ENCODE measurements around the gene BCOR. TPM values are rescaled to one million over a fixed set of nuclear protein-coding genes. Genes with fewer than 3 reads are reported as not detected.

Gene BCOR
- total and polyA plus RNA-seq, 4 experiments from 2014 or later = 1.9 to 48.7 (median 27.0) TPM

DNA sequence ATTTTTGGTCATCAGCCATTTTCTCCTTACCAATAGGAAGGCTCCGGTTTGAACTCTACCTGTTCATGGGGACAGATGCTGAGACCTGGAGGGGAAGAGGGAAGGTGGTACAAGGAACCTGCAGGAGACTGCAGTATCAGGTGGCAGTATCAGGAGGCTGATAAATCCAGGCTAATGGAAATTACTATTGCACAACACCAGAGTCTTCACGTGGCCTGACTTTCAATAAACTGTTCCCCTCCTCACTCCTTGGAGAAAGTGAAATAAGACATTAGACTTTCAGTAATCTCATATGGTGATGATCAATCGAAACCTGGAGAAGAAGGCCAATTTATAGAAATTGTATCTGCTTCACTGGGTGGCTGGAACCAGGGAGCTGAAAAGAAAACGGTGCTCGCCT is 46.2 kb upstream of the BCOR start:
- Histone ChIP-seq H3K36me3 (ENCODE audit: insufficient read depth, low read length) (no peaks in the 10 kb centered on the region), H3K4me1 (ENCODE audit: insufficient read depth, low read length) (peaks cover 5% of the 10 kb centered on the region), H3K27me3 (ENCODE audit: insufficient read depth, low read length) (no peaks in the 10 kb centered on the region), H3K27ac (ENCODE audit: low read depth, low read length) (no peak overlapping the region), H3K9me3 (ENCODE audit: control insufficient read depth in 1 of 2, low read length in 2 of 2) (no peaks in the 10 kb centered on the region), H3K4me3 (ENCODE audit: low read length in 2 of 2) (no peak overlapping the region)
- Mint-ChIP-seq H3K36me3 (no peaks in the 10 kb centered on the region), H3K9me3 (no peaks in the 10 kb centered on the region), H3K4me3 (no peak overlapping the region), H3K27ac (no peak overlapping the region), H3K27me3 (no peaks in the 10 kb centered on the region), H3K4me1 (peaks cover 0 to 17% (median under 1%) of the 10 kb centered on the region in 4 donors)
- CTCF ChIA-PET (ENCODE audit: partially characterized antibody) = no interaction called here
- intact Hi-C loops (cut with micrococcal nuclease) = no loop called here
- POLR2A ChIA-PET (ENCODE audit: partially characterized antibody) = no interaction called here
- DNase-seq = no peak

DNA sequence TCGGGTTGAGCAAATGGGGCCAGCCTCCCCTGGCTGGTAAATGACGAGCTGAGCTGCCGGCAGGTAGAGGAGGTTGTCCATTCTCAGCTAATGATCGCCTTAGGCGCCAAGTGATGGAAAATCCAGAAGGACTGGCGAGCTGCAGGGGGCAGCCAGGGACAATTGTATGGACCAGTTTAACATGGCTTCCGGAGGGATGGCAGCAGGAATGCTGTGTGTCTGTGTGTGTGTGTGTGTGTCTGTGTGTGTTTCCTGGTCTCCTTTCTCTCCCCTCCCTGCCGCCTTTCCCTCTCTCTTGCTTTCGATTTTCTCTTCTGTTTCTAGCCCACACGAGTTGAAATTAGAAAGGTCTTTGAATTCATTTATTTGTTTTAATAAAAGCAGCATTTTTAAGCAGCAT is 45.2 kb upstream of the BCOR start:
- Histone ChIP-seq H3K27ac (ENCODE audit: low read depth, low read length) (no peak overlapping the region), H3K4me1 (ENCODE audit: insufficient read depth, low read length) (peaks cover 5% of the 10 kb centered on the region), H3K27me3 (ENCODE audit: insufficient read depth, low read length) (no peaks in the 10 kb centered on the region), H3K36me3 (ENCODE audit: insufficient read depth, low read length) (no peaks in the 10 kb centered on the region), H3K9me3 (ENCODE audit: control insufficient read depth in 1 of 2, low read length in 2 of 2) (no peaks in the 10 kb centered on the region), H3K4me3 (ENCODE audit: low read length in 2 of 2) (no peak overlapping the region)
- Mint-ChIP-seq H3K4me3 (no peak overlapping the region), H3K4me1 (peaks cover 0 to 7% (median under 1%) of the 10 kb centered on the region in 4 donors), H3K36me3 (no peaks in the 10 kb centered on the region), H3K9me3 (no peaks in the 10 kb centered on the region), H3K27ac (no peak overlapping the region), H3K27me3 (no peaks in the 10 kb centered on the region)
- ChIA-PET POLR2A (ENCODE audit: partially characterized antibody) (interaction anchor here (1.2 kb wide), 1 partner anchor 38 kb away, joined by 3 read pairs; no protein-coding TSS in a partner anchor), CTCF (ENCODE audit: partially characterized antibody) (no interaction called here)
- no peak for DNase-seq
- intact Hi-C loops (cut with micrococcal nuclease) = no loop called here

DNA sequence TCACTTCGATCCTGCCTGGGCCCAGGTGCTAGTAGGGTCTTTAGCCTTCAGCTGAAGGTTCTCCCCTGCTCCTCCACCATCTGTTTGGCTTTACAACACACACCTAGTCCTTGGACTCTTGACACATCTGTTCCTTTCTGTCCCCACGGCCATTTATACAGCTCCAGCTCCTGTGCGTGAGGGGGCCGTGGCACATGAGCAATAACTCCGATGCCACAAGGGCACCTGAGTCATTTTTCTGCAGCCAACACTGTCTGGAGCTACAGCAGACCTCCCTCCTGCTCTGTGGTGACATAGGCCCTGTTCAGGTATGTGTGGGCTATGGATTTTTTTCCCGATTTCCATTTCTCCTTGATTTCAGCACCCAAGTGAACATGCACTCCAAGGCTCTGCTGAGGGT is 44.7 kb upstream of the BCOR start:
- Histone ChIP-seq H3K27ac (ENCODE audit: low read depth, low read length) (no peak overlapping the region), H3K9me3 (ENCODE audit: control insufficient read depth in 1 of 2, low read length in 2 of 2) (no peaks in the 10 kb centered on the region), H3K4me3 (ENCODE audit: low read length in 2 of 2) (no peak overlapping the region), H3K4me1 (ENCODE audit: insufficient read depth, low read length) (peaks cover 5% of the 10 kb centered on the region), H3K27me3 (ENCODE audit: insufficient read depth, low read length) (no peaks in the 10 kb centered on the region), H3K36me3 (ENCODE audit: insufficient read depth, low read length) (no peaks in the 10 kb centered on the region)
- peak overlapping the region in 1 of 7 donors; percentile 22 for H3K27ac Mint-ChIP-seq
- H3K36me3 Mint-ChIP-seq = no peaks in the 10 kb centered on the region
- DNase-seq = no peak
- intact Hi-C loops (cut with micrococcal nuclease) = no loop called here
- no peaks in the 10 kb centered on the region for H3K9me3 Mint-ChIP-seq
- ChIA-PET POLR2A (ENCODE audit: partially characterized antibody) (interaction anchor here (1.2 kb wide), 1 partner anchor 38 kb away, joined by 3 read pairs; no protein-coding TSS in a partner anchor), CTCF (ENCODE audit: partially characterized antibody) (no interaction called here)
- peaks cover 0 to 6% (median under 1%) of the 10 kb centered on the region in 4 donors for H3K4me1 Mint-ChIP-seq
- no peak overlapping the region for H3K4me3 Mint-ChIP-seq
- H3K27me3 Mint-ChIP-seq = no peaks in the 10 kb centered on the region

DNA sequence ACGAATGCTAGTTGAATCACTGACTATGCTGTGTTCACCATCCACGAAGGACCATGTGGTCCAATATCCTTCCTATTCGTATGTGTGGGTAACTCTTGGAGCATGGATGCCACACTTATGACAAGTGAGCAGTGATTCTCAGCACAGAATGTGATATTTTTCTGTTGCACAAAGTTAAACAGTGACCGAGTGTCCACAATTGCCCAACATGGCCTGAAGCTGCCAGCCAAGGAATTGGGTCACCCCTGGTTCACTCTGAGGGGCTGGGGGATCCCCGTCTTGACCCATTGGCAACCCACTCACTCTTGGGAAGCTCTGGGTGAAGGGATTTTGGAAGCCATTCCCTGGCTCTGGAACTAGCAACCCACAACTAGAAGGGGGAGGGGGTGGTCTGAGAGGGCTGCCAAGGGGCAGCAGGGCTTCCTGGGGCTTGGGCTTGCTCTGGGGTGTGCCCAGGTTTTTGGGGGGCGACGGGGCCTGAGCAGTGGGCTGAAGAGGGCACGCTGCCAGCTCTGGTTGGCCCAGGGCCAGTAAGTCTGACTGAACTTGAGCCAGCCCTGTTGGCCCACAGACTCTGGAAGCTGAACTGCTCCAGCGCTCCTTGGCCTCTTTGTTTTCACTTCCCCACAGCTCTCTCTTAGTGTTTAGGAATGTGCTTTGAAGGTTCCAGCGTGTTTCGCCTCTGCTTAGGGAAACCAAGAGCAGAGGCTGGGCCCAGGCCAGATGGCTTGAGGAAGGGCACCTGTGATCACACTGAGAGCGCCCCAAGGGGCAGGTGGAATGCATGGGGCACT is 43.1 kb upstream of the BCOR start:
- Mint-ChIP-seq H3K36me3 (no peaks in the 10 kb centered on the region), H3K9me3 (no peaks in the 10 kb centered on the region), H3K4me1 (no peaks in the 10 kb centered on the region), H3K4me3 (no peak overlapping the region), H3K27ac (no peak overlapping the region), H3K27me3 (no peaks in the 10 kb centered on the region)
- no peaks in the 10 kb centered on the region for H3K9me3 ChIP-seq (ENCODE audit: control insufficient read depth in 1 of 2, low read length in 2 of 2)
- ChIA-PET POLR2A (ENCODE audit: partially characterized antibody) (interaction anchor here (0.7 to 1.4 kb wide), 2 partner anchors 13 to 63 kb away, joined by 3 to 5 read pairs; no protein-coding TSS in a partner anchor), CTCF (ENCODE audit: partially characterized antibody) (no interaction called here)
- intact Hi-C loops (cut with micrococcal nuclease) = no loop called here
- no peak overlapping the region for H3K4me3 ChIP-seq (ENCODE audit: low read length in 2 of 2)
- DNase-seq = no peak
- no peak overlapping the region for H3K27ac ChIP-seq (ENCODE audit: low read depth, low read length)
- H3K4me1 ChIP-seq (ENCODE audit: insufficient read depth, low read length) = no peaks in the 10 kb centered on the region
- no peaks in the 10 kb centered on the region for H3K27me3 ChIP-seq (ENCODE audit: insufficient read depth, low read length)
- no peaks in the 10 kb centered on the region for H3K36me3 ChIP-seq (ENCODE audit: insufficient read depth, low read length)

DNA sequence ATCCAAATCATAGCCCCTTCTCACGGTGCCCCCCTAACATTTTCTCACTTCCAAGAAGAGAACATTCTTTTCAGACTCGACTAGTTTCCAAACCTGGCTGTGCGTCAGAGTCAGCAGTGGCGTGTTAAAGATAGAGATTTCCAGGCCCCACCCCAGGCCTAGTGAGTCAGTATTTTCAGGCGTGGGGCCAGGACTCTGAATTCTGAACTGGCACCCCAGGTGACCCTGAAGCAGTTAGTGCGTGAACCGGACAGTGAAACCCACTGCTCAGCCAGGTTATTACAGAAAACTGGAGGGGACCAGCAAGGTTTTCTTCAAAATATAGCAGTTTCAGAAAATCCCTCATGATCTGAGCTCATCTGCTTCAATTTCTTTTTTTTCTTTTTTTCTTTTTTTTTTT is 35.0 kb upstream of the BCOR start:
- no peak overlapping the region for H3K27ac Mint-ChIP-seq

DNA sequence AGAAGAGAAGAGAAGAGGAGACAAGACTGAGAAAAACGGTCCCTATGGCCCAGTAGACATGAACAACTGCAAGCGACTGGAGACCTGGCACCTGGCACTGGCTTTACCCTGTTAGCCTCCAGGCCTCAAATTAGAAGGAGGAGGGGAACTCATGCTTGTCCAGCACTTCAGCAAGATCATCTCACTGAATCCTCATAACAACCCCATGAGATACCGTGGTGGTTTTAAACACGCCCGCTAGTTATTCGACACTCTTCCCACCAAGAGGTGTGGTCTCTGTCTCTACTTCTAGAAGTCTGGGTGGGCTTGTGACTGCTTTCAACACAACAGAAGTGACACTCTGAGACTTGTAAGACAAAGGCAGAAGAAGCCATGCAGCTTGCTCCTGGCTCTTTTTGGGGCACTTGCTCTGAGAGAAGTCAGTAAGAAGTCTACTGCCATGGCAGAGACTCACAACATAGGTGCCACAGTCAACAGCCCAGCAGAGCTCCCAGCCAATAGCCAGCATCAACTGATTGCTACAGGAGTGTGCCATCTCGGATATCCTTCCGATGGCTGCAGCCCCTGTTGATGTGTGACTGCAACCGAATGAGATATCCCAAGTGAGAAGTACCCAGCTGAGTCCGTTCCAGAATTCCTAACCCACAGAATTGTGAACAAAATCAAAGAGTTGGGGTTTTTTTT is 34.0 kb upstream of the BCOR start:
- ChIA-PET POLR2A (ENCODE audit: partially characterized antibody) (no interaction called here), CTCF (ENCODE audit: partially characterized antibody) (no interaction called here)
- no peak overlapping the region for H3K4me3 ChIP-seq (ENCODE audit: low read length in 2 of 2)
- no peak overlapping the region for H3K27ac ChIP-seq (ENCODE audit: low read depth, low read length)
- Mint-ChIP-seq H3K4me3 (no peak overlapping the region), H3K9me3 (no peaks in the 10 kb centered on the region), H3K36me3 (no peaks in the 10 kb centered on the region), H3K27me3 (no peaks in the 10 kb centered on the region), H3K4me1 (peaks cover 4 to 6% (median 5%) of the 10 kb centered on the region in 4 donors), H3K27ac (peak overlapping the region in 1 of 7 donors; percentile 30)
- H3K4me1 ChIP-seq (ENCODE audit: insufficient read depth, low read length) = peaks cover 6% of the 10 kb centered on the region
- intact Hi-C loops (cut with micrococcal nuclease) = no loop called here
- no peak for DNase-seq
- no peaks in the 10 kb centered on the region for H3K27me3 ChIP-seq (ENCODE audit: insufficient read depth, low read length)
- no peaks in the 10 kb centered on the region for H3K36me3 ChIP-seq (ENCODE audit: insufficient read depth, low read length)
- no peaks in the 10 kb centered on the region for H3K9me3 ChIP-seq (ENCODE audit: control insufficient read depth in 1 of 2, low read length in 2 of 2)

More for the DNA sequence above, 35.0 kb upstream of the BCOR start:
- H3K9me3 Mint-ChIP-seq = no peaks in the 10 kb centered on the region
- H3K4me1 ChIP-seq (ENCODE audit: insufficient read depth, low read length) = no peaks in the 10 kb centered on the region
- H3K27ac ChIP-seq (ENCODE audit: low read depth, low read length) = no peak overlapping the region
- no peaks in the 10 kb centered on the region for H3K4me1 Mint-ChIP-seq
- H3K27me3 Mint-ChIP-seq = no peaks in the 10 kb centered on the region
- H3K4me3 ChIP-seq (ENCODE audit: low read length in 2 of 2) = no peak overlapping the region
- H3K36me3 Mint-ChIP-seq = no peaks in the 10 kb centered on the region
- intact Hi-C loops (cut with micrococcal nuclease) = no loop called here
- no peaks in the 10 kb centered on the region for H3K9me3 ChIP-seq (ENCODE audit: control insufficient read depth in 1 of 2, low read length in 2 of 2)
- ChIA-PET CTCF (ENCODE audit: partially characterized antibody) (no interaction called here), POLR2A (ENCODE audit: partially characterized antibody) (no interaction called here)
- H3K36me3 ChIP-seq (ENCODE audit: insufficient read depth, low read length) = no peaks in the 10 kb centered on the region
- DNase-seq = no peak
- no peak overlapping the region for H3K4me3 Mint-ChIP-seq
- H3K27me3 ChIP-seq (ENCODE audit: insufficient read depth, low read length) = no peaks in the 10 kb centered on the region

DNA sequence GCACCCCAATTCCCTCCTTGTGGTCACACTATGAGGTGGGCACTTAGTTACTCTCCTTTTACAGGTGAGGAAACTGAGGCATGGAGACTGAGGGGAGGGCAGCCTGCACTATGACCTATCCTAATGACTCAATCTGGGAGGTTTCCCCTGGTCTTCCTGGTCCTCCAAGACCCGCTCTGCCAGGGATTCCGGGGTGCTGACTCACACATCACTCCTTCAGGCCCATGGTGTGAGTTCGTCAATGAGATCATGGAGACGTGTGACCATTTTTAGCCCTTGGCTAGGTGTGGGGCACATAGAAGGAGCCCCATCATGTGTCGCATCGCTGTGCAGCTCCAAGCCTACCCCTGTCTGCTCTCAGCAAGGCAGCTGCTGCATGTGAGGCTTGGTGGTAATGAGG is 32.4 kb upstream of the BCOR start:
- no peak overlapping the region for H3K4me3 ChIP-seq (ENCODE audit: low read length in 2 of 2)
- ChIA-PET CTCF (ENCODE audit: partially characterized antibody) (no interaction called here), POLR2A (ENCODE audit: partially characterized antibody) (no interaction called here)
- Mint-ChIP-seq H3K9me3 (no peaks in the 10 kb centered on the region), H3K4me1 (peaks cover 4 to 6% (median 5%) of the 10 kb centered on the region in 4 donors), H3K36me3 (no peaks in the 10 kb centered on the region), H3K4me3 (no peak overlapping the region), H3K27ac (no peak overlapping the region), H3K27me3 (no peaks in the 10 kb centered on the region)
- H3K4me1 ChIP-seq (ENCODE audit: insufficient read depth, low read length) = peaks cover 7% of the 10 kb centered on the region
- no peak overlapping the region for H3K27ac ChIP-seq (ENCODE audit: low read depth, low read length)
- no peaks in the 10 kb centered on the region for H3K27me3 ChIP-seq (ENCODE audit: insufficient read depth, low read length)
- H3K9me3 ChIP-seq (ENCODE audit: control insufficient read depth in 1 of 2, low read length in 2 of 2) = no peaks in the 10 kb centered on the region
- intact Hi-C loops (cut with micrococcal nuclease) = no loop called here
- no peaks in the 10 kb centered on the region for H3K36me3 ChIP-seq (ENCODE audit: insufficient read depth, low read length)
- DNase-seq = no peak

Measured in CD4-positive, alpha-beta memory T cell (primary cell).